Gastrocnemius medialis (tissue), 4 donors: Measurements from ENCODE around the gene C10orf90.

Experiments
- CTCF ChIP-seq, 5 experiments: fragments of 450-650 bp in 3 of 5; fragments of 200-600 bp in 2 of 5; sonication (generic) in 2 of 5; IDR thresholded peaks in 4 of 5; conservative IDR thresholded peaks in 1 of 5; 1 replicate in 4 of 5; 2 replicates in 1 of 5; pipeline ENCODE4 v1.5.1; 2016 to 2019; ENCODE audit warnings: antibody characterized with exemption in 5 of 5, mild to moderate bottlenecking in 3 of 5, moderate library complexity in 3 of 5
- POLR2A ChIP-seq, 2 donors: fragments of 450-650 bp; IDR thresholded peaks; one replicate each; pipeline ENCODE4 v1.6.1; 2017; ENCODE audit warnings: antibody characterized with exemption in 2 of 2, mild to moderate bottlenecking in 2 of 2, moderate library complexity in 2 of 2

- TF ChIP-seq POLR2A (IDR thresholded peaks at IDR 0.05) (no peak), CTCF (IDR thresholded peaks at IDR 0.05 in 4 of 5, conservative IDR thresholded peaks at IDR 0.05 in 1 of 5) (no peak)
Observed at GRCh38 chr10:126564326-126564888, 106.1 kb downstream of the C10orf90 start.
